Activated CD8-positive, alpha-beta memory T cell treated with anti-CD3 and anti-CD28 coated beads for 48 hours (primary cell): ENCODE measurements around the gene STX3.
"Not testable (repeated sequence)": the region's sequence is repeated elsewhere in the genome, so short reads cannot be mapped to it uniquely, and the experiment has no call there.

Experiments
- DNase-seq, 3 experiments: peaks; one replicate each; pipeline ENCODE4 v3.0.0-alpha.2; 2020; ENCODE audit warnings: low read depth in 2 of 3, low spot score in 2 of 3

STX3 gene

DNA sequence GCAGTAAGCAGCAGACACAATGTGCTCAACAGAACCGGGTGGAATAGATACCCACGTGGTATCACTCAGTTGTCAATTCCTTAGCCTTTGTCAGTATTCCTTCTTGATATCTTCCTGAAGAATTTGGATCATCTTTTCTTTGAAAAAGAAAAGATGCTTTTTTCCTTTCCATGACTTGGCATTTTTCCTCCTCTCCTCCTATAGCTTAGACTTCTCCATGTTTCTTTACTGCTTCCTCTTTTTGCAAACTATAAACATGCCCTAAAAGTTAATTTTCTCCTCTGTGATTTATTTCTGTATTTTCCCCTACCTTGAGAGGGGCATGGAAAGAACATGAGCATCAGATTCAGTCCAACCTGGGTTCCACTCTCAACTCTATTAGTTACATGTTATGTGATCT lies 78.4 kb downstream of the STX3 start:
- no peak for DNase-seq

DNA sequence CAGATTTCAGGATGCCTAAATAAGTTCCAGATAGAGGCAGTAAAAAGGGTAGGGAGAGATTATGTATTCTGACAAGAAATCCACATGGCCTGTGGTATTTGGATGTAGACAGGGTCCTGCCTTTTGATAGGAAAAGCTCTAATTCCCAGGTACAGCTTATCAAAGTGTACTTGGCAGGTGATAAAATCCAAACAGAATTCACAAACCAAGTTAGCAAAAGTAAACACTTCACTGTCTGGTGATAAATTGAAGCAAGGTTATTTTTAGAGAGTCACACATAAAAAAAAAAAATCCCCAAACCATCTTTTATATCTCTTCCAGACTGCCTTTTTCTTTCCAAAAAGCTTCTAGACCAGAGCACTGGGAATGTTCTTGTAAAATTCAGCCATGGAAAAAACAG lies 84.4 kb downstream of the STX3 start:
- DNase-seq = no peak

DNA sequence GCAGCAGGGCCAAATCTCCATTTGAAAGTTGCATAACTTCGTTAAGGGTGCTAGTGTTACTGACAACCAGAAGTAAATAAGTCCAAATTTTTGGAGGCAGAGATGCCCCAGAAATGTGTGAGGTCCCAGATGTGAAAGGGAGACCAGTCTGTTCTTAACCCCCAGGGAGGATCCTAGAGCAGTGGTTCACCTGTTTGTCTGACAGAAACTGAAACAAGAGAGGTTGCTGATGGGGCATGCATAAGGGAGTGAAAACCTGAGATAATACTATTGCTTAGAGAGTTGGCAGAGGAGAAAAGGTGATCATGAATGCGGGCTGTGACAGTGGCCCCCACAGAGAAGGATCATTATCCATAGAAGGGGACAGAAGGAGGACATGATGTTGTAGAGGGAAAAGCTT lies 86.3 kb downstream of the STX3 start:
- DNase-seq = no peak

DNA sequence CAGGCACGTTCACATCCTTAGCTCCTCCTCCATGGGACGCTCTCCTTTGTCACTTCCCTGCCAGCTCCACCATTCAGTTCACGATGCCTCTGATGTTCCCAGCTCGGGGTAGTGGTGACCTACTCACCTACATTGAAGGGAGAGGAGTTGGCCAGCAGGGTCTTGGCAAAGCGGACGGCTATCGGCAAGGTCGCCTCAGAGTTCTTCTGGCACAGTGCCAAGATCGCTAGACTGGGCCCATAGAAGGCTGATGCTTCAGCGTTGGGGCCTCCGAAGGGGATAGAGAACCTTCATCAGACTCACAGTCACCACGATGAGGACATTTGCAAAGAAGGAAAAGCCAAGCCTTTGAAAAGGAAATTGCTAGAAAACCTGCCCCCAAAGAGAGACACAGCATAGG lies 87.1 kb downstream of the STX3 start:
- DNase-seq = no peak

DNA sequence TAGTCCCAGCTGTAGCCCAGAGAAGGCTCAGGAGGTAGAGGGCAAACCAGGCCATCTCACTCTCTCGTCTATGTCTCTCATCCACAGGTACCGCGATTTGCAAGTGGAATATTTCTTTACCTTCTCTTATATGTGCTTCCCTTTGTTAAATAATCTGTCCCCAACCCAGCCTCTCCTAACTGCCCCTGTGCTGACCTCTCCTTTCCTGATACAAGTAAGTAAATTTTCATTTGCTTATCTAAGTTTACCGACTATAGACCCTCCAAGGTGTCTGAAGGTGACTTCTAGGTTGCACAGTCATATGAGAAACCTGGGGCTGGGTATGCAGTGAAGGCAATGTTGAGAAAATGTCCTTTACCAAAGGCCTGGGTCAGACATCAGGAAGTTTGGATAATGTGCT lies 90.2 kb downstream of the STX3 start, which contains the start of gene CBLIF:
Gene CBLIF (minus strand): TSS at position 101 of the 400 bp plus-strand sequence. CDS start 46 bp downstream, at position 55.
- no peak for DNase-seq

DNA sequence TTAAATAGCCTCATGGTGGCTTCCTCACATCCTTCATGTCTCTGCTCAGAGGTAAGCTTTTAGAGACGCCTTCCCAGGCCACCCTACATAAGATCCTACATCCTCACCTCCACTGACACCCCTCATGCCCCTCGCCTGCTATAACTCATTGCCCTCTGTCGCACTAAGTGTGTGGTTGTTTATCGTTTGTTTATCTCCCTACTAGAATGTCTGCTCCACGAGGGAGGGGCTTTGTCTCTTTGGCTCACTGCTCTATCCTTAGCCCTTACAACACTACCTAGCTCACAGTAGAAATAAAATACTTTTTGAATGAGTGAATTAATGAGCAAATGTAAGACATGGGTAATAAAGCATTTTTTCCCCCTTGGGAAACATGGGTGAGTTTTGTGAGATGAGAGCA lies 91.4 kb downstream of the STX3 start:
- no peak for DNase-seq

DNA sequence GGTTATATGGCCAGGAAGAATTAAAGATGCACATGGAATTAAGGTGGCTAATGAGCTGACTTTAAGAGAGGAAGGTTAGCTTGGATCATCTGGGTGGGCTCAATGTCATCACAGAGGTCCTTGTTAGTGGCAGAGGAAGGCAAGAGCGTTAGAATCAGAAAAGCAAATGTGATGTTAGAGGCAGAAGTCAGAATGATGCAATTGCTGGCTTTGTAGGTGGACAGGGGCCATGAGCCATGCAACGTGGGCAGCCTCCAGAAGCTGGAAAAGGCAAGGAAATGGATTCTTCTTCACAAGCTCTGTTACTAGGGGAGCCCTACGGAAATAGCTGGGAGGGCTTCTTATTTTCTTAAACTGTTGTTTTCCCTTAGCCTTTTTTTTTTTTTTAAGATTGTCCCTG lies 92.5 kb downstream of the STX3 start:
- DNase-seq = no peak

DNA sequence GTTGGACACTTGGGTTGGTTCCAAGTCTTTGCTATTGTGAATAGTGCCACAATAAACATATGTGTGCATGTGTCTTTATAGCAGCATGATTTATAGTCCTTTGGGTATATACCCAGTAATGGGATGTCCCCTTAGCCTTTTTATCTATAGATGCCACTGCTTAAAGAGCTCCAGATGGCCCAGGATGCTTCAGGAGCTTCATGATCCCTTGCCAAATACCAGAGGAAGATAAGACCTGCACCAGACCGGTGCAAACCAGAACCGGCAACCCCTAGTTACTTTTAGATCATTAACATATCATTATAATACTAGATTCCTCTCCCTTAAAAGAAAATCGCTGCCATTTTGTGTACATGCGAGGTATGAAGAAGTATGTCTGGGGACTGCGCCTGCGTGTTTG lies 93.3 kb downstream of the STX3 start:
- DNase-seq = not testable (repeated sequence)

DNA sequence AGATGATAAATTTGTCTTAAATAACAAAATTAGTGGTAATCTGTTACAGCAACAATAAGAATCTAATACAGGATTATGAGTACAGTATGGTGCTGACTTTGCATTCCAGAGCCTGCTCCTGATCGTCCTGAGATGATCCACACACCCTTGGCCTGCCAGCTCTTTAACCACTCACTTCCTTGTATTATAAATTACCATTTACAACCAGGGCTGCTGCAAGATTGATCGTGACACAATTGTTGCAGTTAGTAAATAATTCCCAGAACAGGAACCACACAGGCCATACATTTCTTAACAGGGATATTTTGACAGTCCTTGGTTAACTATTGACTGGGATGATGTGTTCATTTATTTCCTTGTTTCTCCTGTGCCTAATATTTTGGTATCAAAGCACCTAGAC lies 94.0 kb downstream of the STX3 start:
- DNase-seq = no peak

DNA sequence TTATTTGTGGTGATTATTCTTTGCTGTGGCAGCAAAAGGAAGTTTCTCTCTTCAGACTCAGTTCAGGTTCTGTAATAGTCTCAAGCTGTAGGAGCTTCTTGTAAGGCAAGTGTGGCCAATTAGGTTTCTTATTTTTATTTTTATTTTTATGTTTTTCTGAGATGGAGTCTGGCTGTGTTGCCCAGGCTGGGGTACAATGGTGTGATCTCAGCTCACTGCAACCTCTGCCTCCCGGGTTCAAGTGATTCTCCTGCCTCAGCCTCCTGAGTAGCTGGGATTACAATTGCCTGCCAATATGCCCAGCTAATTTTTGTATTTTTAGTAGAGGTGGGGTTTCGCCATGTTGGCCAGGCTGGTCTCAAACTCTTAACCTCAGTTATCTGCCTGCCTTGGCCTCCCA lies 94.4 kb downstream of the STX3 start:
- DNase-seq = not testable (repeated sequence)

DNA sequence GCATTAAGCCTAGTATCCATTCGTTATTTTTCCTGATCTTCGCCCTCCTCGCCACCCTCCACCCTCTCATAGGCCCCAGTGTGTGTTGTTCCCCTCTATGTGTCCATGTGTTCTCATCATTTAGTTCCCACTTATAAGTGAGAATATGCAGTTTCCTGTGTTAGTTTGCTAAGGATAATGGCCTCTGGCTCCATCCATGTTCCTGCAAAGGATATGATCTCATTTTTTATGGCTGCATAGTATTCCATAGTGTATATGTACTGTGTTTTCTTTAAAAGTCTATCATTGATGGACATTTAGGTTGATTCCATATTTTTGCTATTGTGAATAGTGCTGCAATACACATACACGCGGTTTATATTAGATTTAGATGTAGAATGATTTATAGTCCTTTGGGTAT lies 96.2 kb downstream of the STX3 start:
- not testable (repeated sequence) for DNase-seq

DNA sequence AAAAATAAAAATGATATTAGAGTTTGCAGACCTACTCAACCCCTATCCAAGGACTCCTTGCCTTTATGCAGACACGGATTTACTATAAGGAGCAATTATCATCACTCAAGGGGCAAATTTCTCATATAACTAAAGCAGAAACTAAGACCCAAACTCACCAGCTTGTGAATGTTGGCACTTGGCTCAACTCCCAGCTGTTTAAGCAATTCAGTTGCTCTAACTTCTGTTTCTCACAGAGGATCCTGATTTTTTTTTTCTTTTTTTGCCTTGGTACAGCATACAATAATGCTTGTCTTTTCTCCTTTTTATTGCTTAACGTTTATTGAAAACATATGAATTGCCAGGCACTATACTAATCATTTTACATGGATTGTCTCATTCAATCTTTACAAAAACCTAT lies 99.7 kb downstream of the STX3 start:
- DNase-seq = no peak
